Measurements from ENCODE around the gene CELA2A.

CELA2A gene

GRCh38 chr1:15456313-15456954 is at the start of gene CELA2A:
CELA2A (plus strand) TSS chr1:15456732; CDS start chr1:15456754, 22 bp downstream.
- H3K4me3 ChIP-seq (ENCODE audit: low read depth, low read length), result no peak within 1 kb of the TSS
- no peak for TF ChIP-seq CTCF (IDR thresholded peaks at IDR 0.05; ENCODE audit: control insufficient read depth, extremely low read depth, insufficient read depth)
- DNase-seq (ENCODE audit: low read depth), result no peak

- no peak overlapping the region for H3K4me3 ChIP-seq (ENCODE audit: low read depth, low read length)
- DNase-seq (ENCODE audit: low read depth), result no peak
- no peak for TF ChIP-seq CTCF (IDR thresholded peaks at IDR 0.05; ENCODE audit: control insufficient read depth, extremely low read depth, insufficient read depth)
These were observed 49.0 kb upstream of the CELA2A start for GRCh38 chr1:15407580-15407979.

GRCh38 chr1:15408890-15409387 is 47.6 kb upstream of the CELA2A start:
- DNase-seq (ENCODE audit: low read depth), result no peak
- TF ChIP-seq CTCF (IDR thresholded peaks at IDR 0.05; ENCODE audit: control insufficient read depth, extremely low read depth, insufficient read depth), result no peak
- H3K4me3 ChIP-seq (ENCODE audit: low read depth, low read length), result peak overlapping the region; percentile 65

- no peak for DNase-seq (ENCODE audit: low read depth)
- no peak for TF ChIP-seq CTCF (IDR thresholded peaks at IDR 0.05; ENCODE audit: control insufficient read depth, extremely low read depth, insufficient read depth)
- H3K4me3 ChIP-seq (ENCODE audit: low read depth, low read length), result peak within 1 kb of the TSS; percentile 65
These were observed 46.9 kb upstream of the CELA2A start, which contains the start of gene EFHD2 for GRCh38 chr1:15409388-15410222. EFHD2 (plus strand) TSS chr1:15409888; CDS start chr1:15409972, 84 bp downstream.

- no peak for DNase-seq (ENCODE audit: low read depth)
These were observed 46.2 kb upstream of the CELA2A start for GRCh38 chr1:15410223-15410883.

GRCh38 chr1:15410884-15411245 is 45.7 kb upstream of the CELA2A start:
- no peak for TF ChIP-seq CTCF (IDR thresholded peaks at IDR 0.05; ENCODE audit: control insufficient read depth, extremely low read depth, insufficient read depth)
- H3K4me3 ChIP-seq (ENCODE audit: low read depth, low read length), result peak overlapping the region; percentile 65
- DNase-seq (ENCODE audit: low read depth), result no peak

More at GRCh38 chr1:15410223-15410883, 46.2 kb upstream of the CELA2A start:
- peak overlapping the region; percentile 65 for H3K4me3 ChIP-seq (ENCODE audit: low read depth, low read length)
- no peak for TF ChIP-seq CTCF (IDR thresholded peaks at IDR 0.05; ENCODE audit: control insufficient read depth, extremely low read depth, insufficient read depth)
